GM23248 (cell line): Measurements from ENCODE around the gene TYW1. TPM values are rescaled to one million over a fixed set of nuclear protein-coding genes. Genes with fewer than 3 reads are reported as not detected.
A peak's percentile ranks its signal among the peaks of the same experiment; 100 is the strongest.
"Not testable (repeated sequence)": the region's sequence is repeated elsewhere in the genome, so short reads cannot be mapped to it uniquely, and the experiment has no call there.

ENCODE experiments used
- DNase-seq: peaks from one replicate; pipeline ENCODE4 v3.0.0-alpha.2; 2015
- H2AFZ ChIP-seq: fragments of 200-600 bp; sonication (generic); 2 replicates; pipeline ENCODE4 v1.6.1; 2016; ENCODE audit warnings: antibody characterized with exemption
- H3F3A ChIP-seq: fragments of 200-600 bp; sonication (generic); 2 replicates; pipeline ENCODE4 v1.6.1; 2016; ENCODE audit warnings: mild to moderate bottlenecking, antibody characterized with exemption, mixed run types; ENCODE audit not compliant: insufficient read depth
- H3K27ac ChIP-seq: fragments of 200-600 bp; sonication (generic); 2 replicates; pipeline ENCODE4 v1.5.1; 2016; ENCODE audit warnings: mild to moderate bottlenecking
- H3K27me3 ChIP-seq: fragments of 200-600 bp; sonication (generic); replicated peaks from 2 replicates; pipeline ENCODE4 v1.6.1; 2016; ENCODE audit warnings: mild to moderate bottlenecking; ENCODE audit not compliant: insufficient read depth
- H3K36me3 ChIP-seq: fragments of 200-600 bp; sonication (generic); 2 replicates; pipeline ENCODE4 v1.6.1; 2016; ENCODE audit warnings: low read depth, mild to moderate bottlenecking
- H3K4me1 ChIP-seq: fragments of 200-600 bp; sonication (generic); 2 replicates; pipeline ENCODE4 v1.6.1; 2016; ENCODE audit warnings: mild to moderate bottlenecking; ENCODE audit not compliant: insufficient read depth
- H3K4me2 ChIP-seq: fragments of 200-600 bp; sonication (generic); one replicate; pipeline ENCODE4 v1.6.1; 2016; ENCODE audit warnings: mild to moderate bottlenecking; ENCODE audit not compliant: unreplicated experiment
- H3K4me3 ChIP-seq: fragments of 200-600 bp; sonication (generic); 2 replicates; pipeline ENCODE4 v1.5.1; 2016; ENCODE audit warnings: mild to moderate bottlenecking
- H3K79me2 ChIP-seq: fragments of 200-600 bp; sonication (generic); 2 replicates; pipeline ENCODE4 v1.6.1; 2016; ENCODE audit warnings: mild to moderate bottlenecking; ENCODE audit not compliant: insufficient read depth
- H3K9ac ChIP-seq: fragments of 200-600 bp; sonication (generic); 2 replicates; pipeline ENCODE4 v1.6.1; 2016; ENCODE audit warnings: mild to moderate bottlenecking
- H3K9me2 ChIP-seq: fragments of 200-600 bp; sonication (generic); 2 replicates; pipeline ENCODE4 v1.6.1; 2016; ENCODE audit warnings: mixed run types, mild to moderate bottlenecking, moderate library complexity; ENCODE audit not compliant: insufficient read depth
- H3K9me3 ChIP-seq: fragments of 200-600 bp; sonication (generic); one replicate; pipeline ENCODE4 v1.6.1; 2017; ENCODE audit warnings: low read depth
- H4K20me1 ChIP-seq: fragments of 200-600 bp; sonication (generic); 2 replicates; pipeline ENCODE4 v1.6.0; 2016; ENCODE audit not compliant: insufficient read depth
- WGBS, 2 experiments: methylation state at CpG; one replicate each; pipeline ENCODE4 v1.1.6; 2015 to 2017; ENCODE audit warnings: low lambda C conversion rate in 2 of 2, low coverage in 1 of 2; ENCODE audit errors: missing lambda C conversion rate in 2 of 2; 5-methylcytosine and 5-hydroxymethylcytosine counted together
- in situ Hi-C: fragments of 300-500 bp; cut with MboI; formaldehyde crosslinking; loops from 2 replicates; pipeline ENCODE4 v1.15.0; 2020
- polyA plus RNA-seq: library from polyadenylated mRNA; unstranded; fragments of >200 nt; fragmentation: Nextera tagmentation; extraction: Ambion mirVana; gene quantifications from 2 replicates; pipeline ENCODE4 v1.2.1, GENCODE V29; 2016
- total RNA-seq: library from RNA; depleted of rRNA; stranded (reverse); fragments of >200 nt; shearing (Covaris generic); gene quantifications from 2 replicates; pipeline ENCODE4 v1.2.3, GENCODE V29; 2014

TYW1 gene
- total and polyA plus RNA-seq, 2 experiments from 2014 or later, result 11.1 to 14.7 TPM

GRCh38 chr7:67066950-67067622 is 70.5 kb downstream of the TYW1 start:
- WGBS, 2 experiments, result 82 to 84% methylated on average over 9 of the region's 9 CpGs
- H3K9me2 ChIP-seq, H3K27me3 ChIP-seq, H3K79me2 ChIP-seq, H4K20me1 ChIP-seq, H3K9me3 ChIP-seq, H2AFZ ChIP-seq, in situ Hi-C loops: not testable (repeated sequence)
- Histone ChIP-seq H3K9ac (peak overlapping the region; percentile 36; the same call in 1 of the 2 replicates), H3K27ac (peak overlapping the region; percentile 70), H3K4me2 (peak overlapping the region; percentile 49), H3K36me3 (peaks cover 11% of the 10 kb centered on the region; the same call in 1 of the 2 replicates), H3K4me1 (peaks cover 16% of the 10 kb centered on the region), H3K4me3 (peak overlapping the region; percentile 32; the same call in 1 of the 2 replicates), H3F3A (peaks cover 25% of the 10 kb centered on the region; the same call in 1 of the 2 replicates)
- DNase-seq, result peak; percentile 76

GRCh38 chr7:67076120-67076519 is 79.5 kb downstream of the TYW1 start:
- H3F3A ChIP-seq, DNase-seq, H3K27ac ChIP-seq, H3K79me2 ChIP-seq, H3K9ac ChIP-seq, H4K20me1 ChIP-seq, H3K9me2 ChIP-seq, H3K4me1 ChIP-seq, H3K9me3 ChIP-seq, H3K4me3 ChIP-seq, H3K4me2 ChIP-seq, H2AFZ ChIP-seq, in situ Hi-C loops, H3K27me3 ChIP-seq: not testable (repeated sequence)
- H3K36me3 ChIP-seq, result peaks cover 14% of the 10 kb centered on the region; the same call in 1 of the 2 replicates
- 96 to 98% methylated on average over 2 of the region's 2 CpGs for WGBS, 2 experiments

GRCh38 chr7:67082880-67083279 is 86.2 kb downstream of the TYW1 start:
- H3K4me3 ChIP-seq, H3K79me2 ChIP-seq, H3K4me1 ChIP-seq, DNase-seq, in situ Hi-C loops, H3K27ac ChIP-seq, H4K20me1 ChIP-seq, H3K9ac ChIP-seq, H3K9me3 ChIP-seq, H3K27me3 ChIP-seq, H3K9me2 ChIP-seq, H3K4me2 ChIP-seq, H2AFZ ChIP-seq, H3F3A ChIP-seq, H3K36me3 ChIP-seq: not testable (repeated sequence)
- 84 to 86% methylated on average over 4 of the region's 4 CpGs for WGBS, 2 experiments

GRCh38 chr7:67089261-67089660 is 92.6 kb downstream of the TYW1 start:
- H3K9me2 ChIP-seq, H3K9ac ChIP-seq, in situ Hi-C loops, H2AFZ ChIP-seq, H4K20me1 ChIP-seq, H3K4me3 ChIP-seq, H3F3A ChIP-seq, H3K27ac ChIP-seq, DNase-seq, H3K79me2 ChIP-seq, H3K9me3 ChIP-seq, H3K27me3 ChIP-seq, H3K36me3 ChIP-seq, H3K4me1 ChIP-seq, H3K4me2 ChIP-seq: not testable (repeated sequence)
- WGBS, 2 experiments, result 95 to 97% methylated on average over 10 of the region's 10 CpGs

GRCh38 chr7:67091053-67091452 is 94.4 kb downstream of the TYW1 start:
- H4K20me1 ChIP-seq, in situ Hi-C loops, H3K4me3 ChIP-seq, H3K9me2 ChIP-seq, H3K4me2 ChIP-seq, H3K36me3 ChIP-seq, H2AFZ ChIP-seq, H3K27ac ChIP-seq, H3K9ac ChIP-seq, H3K27me3 ChIP-seq, H3K4me1 ChIP-seq, DNase-seq, H3F3A ChIP-seq, H3K9me3 ChIP-seq, H3K79me2 ChIP-seq: not testable (repeated sequence)
- WGBS, 2 experiments, result 93 to 95% methylated on average over 1 to 2 of the region's 2 CpGs

GRCh38 chr7:67098031-67098430 is 101.4 kb downstream of the TYW1 start:
- H3K4me1 ChIP-seq, H3K9me2 ChIP-seq, H2AFZ ChIP-seq, in situ Hi-C loops, H3K79me2 ChIP-seq, DNase-seq, H3K27ac ChIP-seq, H3K4me2 ChIP-seq, H3K9ac ChIP-seq, H4K20me1 ChIP-seq, H3K36me3 ChIP-seq, H3K4me3 ChIP-seq, H3K27me3 ChIP-seq, H3F3A ChIP-seq, H3K9me3 ChIP-seq: not testable (repeated sequence)
- 100% methylated on average over 1 of the region's 1 CpG for WGBS, 2 experiments

GRCh38 chr7:67099406-67099805 is 102.8 kb downstream of the TYW1 start:
- H3K9me3 ChIP-seq, H3F3A ChIP-seq, H3K4me3 ChIP-seq, H3K79me2 ChIP-seq, H3K27ac ChIP-seq, DNase-seq, H3K27me3 ChIP-seq, in situ Hi-C loops, H3K9ac ChIP-seq, H3K4me2 ChIP-seq, H3K9me2 ChIP-seq, H3K36me3 ChIP-seq, H4K20me1 ChIP-seq, H3K4me1 ChIP-seq, H2AFZ ChIP-seq: not testable (repeated sequence)
- 99% methylated on average over 5 of the region's 5 CpGs for WGBS, 2 experiments

- DNase-seq, in situ Hi-C loops, H3K79me2 ChIP-seq, H3F3A ChIP-seq, H4K20me1 ChIP-seq, H3K36me3 ChIP-seq, H3K9ac ChIP-seq, H3K9me3 ChIP-seq, H3K4me1 ChIP-seq, H3K4me3 ChIP-seq, H3K27me3 ChIP-seq, H3K4me2 ChIP-seq, H2AFZ ChIP-seq, H3K9me2 ChIP-seq, H3K27ac ChIP-seq: not testable (repeated sequence)
- 97% methylated on average over 6 of the region's 6 CpGs for WGBS, 2 experiments
Observed at GRCh38 chr7:67100038-67100437, 103.4 kb downstream of the TYW1 start.
